ENCODE results near the gene TSPAN9.

TSPAN9 gene

DNA sequence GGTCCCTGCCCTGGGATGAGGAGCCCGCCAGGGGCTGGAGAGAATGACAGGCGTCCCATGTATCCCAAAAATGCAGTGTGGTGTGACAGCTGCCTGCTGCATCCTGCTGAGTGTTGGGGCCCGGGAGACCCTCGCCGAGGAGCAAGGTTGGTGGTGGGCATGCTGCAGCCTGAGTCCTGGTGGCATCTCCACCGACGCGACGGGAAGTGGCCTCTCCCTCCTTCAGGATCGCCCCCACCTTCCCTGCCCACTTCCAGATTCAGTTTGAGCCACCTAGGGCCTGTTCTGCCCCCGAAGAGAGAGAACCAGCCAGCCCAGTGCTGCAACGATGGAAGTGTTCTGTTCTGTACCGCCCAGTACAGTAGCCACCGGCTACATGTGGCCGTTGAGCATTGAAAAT, 70.1 kb downstream of the TSPAN9 start:
- DNase-seq = no peak
- intact Hi-C loops (cut with DNase I) = no loop called here

GRCh38 chr12:3148366-3149000, 71.3 kb downstream of the TSPAN9 start:
- intact Hi-C loops (cut with DNase I) = no loop called here
- no peak for DNase-seq

- intact Hi-C loops (cut with DNase I) = no loop called here
These were observed 72.5 kb downstream of the TSPAN9 start for GRCh38 chr12:3149515-3150307.

GRCh38 chr12:3150308-3150670, 73.1 kb downstream of the TSPAN9 start:
- no peak for DNase-seq
- intact Hi-C loops (cut with DNase I) = no loop called here

More at GRCh38 chr12:3149515-3150307, 72.5 kb downstream of the TSPAN9 start:
- no peak for DNase-seq

- no peak for DNase-seq
- intact Hi-C loops (cut with DNase I) = no loop called here
These were observed 74.0 kb downstream of the TSPAN9 start for GRCh38 chr12:3150931-3151835.

DNA sequence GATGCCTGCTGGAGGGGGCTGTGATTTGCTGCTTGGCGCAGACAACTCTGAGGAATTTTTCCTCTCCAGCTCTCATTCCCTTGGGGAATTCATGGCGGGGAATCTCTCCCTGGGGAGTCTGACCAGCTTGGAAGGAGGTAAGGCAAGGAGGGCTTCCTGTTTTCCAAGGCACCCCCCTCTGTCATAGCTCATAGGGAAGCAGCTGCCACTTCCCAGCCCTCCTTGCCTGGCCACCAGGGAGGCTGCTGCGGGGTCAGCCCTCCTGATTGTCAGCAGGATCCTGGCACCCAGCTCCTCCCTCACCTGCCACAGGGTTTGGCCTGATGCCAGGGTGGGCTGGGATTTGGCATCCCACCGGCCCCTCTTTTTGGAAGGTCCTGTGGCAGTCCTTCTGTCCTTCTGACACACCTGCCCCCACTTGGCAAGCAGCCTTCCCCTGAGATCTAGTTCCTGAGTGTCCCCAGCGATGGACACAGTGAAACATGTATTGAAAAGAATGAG, 74.9 kb downstream of the TSPAN9 start:
- intact Hi-C loops (cut with DNase I) = no loop called here
- DNase-seq = no peak

- no peak for DNase-seq
- intact Hi-C loops (cut with DNase I) = no loop called here
These were observed 75.7 kb downstream of the TSPAN9 start for GRCh38 chr12:3152892-3153291.

GRCh38 chr12:3154006-3154405, 76.8 kb downstream of the TSPAN9 start:
- no peak for DNase-seq
- intact Hi-C loops (cut with DNase I) = no loop called here

- no peak for DNase-seq
- intact Hi-C loops (cut with DNase I) = no loop called here
These were observed 78.7 kb downstream of the TSPAN9 start for GRCh38 chr12:3155702-3156370.

GRCh38 chr12:3157581-3158323, 80.6 kb downstream of the TSPAN9 start:
- intact Hi-C loops (cut with DNase I) = no loop called here
- DNase-seq = no peak

DNA sequence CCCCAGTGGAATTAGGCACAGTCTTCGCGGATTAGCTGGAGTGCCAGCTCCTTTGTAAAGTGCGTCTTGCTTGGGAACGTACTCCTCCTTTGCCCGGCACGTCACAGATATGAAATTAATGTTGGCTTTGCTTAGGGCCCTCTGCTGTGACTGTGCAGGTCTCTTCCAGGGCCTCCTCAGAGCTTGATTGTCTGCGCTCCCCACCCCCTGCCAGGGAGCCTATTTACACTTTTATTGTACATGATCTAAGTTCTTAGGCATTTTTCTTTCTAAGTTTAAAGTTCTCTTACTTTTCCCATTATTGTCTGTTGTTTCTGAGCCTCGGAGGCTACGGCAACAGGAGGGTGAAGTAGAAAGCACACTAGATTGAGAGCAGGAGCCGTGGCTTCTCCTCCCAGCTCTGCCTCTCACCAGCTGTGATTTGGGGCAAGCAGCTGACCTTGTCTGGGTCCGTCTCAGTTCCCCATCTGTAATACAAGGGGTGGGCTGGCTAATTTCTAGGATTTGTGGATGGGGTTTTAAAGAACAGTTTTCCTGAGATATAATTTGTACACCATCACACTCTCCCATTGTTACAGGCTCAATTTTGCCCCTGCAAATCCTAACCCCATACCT, 81.8 kb downstream of the TSPAN9 start:
- intact Hi-C loops (cut with DNase I) = no loop called here
- DNase-seq = no peak

- intact Hi-C loops (cut with DNase I) = no loop called here
These were observed 82.9 kb downstream of the TSPAN9 start for GRCh38 chr12:3160081-3160480.

DNA sequence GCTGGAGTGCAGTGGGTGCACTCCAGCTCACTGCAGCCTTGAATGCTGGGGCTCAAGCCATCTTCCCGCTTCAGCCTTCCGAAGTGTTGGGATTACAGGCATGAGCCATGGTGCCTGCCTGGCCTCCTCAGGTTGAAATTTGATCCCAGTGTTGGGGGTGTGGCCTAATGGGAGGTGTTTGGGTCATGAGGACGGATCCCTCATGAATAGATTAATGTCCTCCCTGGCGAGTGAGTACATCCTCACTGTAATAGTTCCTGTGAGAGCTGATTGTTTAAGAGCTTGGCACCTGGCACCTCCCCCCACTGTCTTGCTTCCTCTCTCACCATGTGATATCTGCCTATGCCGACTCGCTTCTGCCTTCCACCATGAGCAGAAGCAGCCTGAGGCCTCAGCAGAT, 84.7 kb downstream of the TSPAN9 start:
- no peak for DNase-seq
- intact Hi-C loops (cut with DNase I) = no loop called here

More at GRCh38 chr12:3160081-3160480, 82.9 kb downstream of the TSPAN9 start:
- no peak for DNase-seq

DNA sequence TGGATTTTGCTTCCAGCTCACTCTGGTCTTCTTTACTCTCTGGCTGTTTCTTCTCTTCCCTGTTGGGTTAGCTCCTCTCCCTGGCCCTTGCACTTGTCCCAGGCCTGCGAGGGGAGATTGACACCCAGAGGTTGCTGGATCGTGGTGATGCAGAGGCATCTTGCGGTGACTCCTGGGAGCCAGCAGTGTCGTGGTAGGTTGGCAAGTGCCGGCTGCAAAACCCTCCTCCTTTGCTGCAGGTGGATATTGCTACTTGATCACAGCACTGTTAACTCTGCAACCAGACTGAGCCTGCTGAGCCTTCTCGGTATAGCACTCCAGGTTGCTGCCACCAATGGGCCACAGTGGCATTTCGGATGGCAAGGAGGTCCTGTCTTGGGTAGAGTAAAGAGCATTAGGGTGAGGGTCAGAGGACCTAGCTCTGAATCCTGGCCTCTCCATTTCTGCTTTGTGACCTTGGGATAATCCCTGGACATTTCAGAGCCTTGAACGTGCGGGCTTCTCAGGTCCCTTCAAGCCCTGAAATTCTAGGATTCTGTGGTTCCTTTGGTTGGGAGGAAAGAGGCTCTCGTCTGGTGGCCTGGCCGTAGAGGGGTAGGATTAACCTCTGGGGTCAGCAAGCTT, 87.4 kb downstream of the TSPAN9 start:
- intact Hi-C loops (cut with DNase I) = no loop called here
- DNase-seq = no peak

GRCh38 chr12:3165078-3165980, 88.2 kb downstream of the TSPAN9 start:
- no peak for DNase-seq
- intact Hi-C loops (cut with DNase I) = no loop called here

- DNase-seq = no peak
- intact Hi-C loops (cut with DNase I) = no loop called here
These were observed 90.5 kb downstream of the TSPAN9 start for GRCh38 chr12:3167636-3168035.
